ENCODE data around the gene DNAH5. TPM values are rescaled to one million over a fixed set of nuclear protein-coding genes. Genes with fewer than 3 reads are reported as not detected.

The DNAH5 gene
- total and polyA plus RNA-seq, 2 of the 8 experiments (the other 6 are each of a cell fraction or from before 2014, with no cell fraction given): 0.30 to 0.73 TPM

- Histone ChIP-seq H3K23me2 (ENCODE audit: low read depth, low read length) (no peaks in the 10 kb centered on the region), H3K9ac (replicated peaks in 1 of 4; ENCODE audit: extremely low read depth in 1 of 4, low read depth in 3 of 4, low read length in 3 of 4) (no peak overlapping the region), H3K14ac (ENCODE audit: insufficient read length) (no peak overlapping the region), H3K56ac (replicated peaks; ENCODE audit: insufficient read length, low read depth, low read length) (no peak overlapping the region), H3K36me3 (ENCODE audit: control insufficient read depth in 2 of 4, insufficient read depth in 4 of 4, low read length in 3 of 4) (no peaks in the 10 kb centered on the region), H3K4ac (replicated peaks; ENCODE audit: insufficient read length, low read depth, low read length) (no peak overlapping the region), H2BK15ac (ENCODE audit: low read length) (no peak overlapping the region), H2AFZ (ENCODE audit: low read length) (no peak overlapping the region), H2BK12ac (ENCODE audit: low read depth, low read length) (no peak overlapping the region), H3K27me3 (replicated peaks in 1 of 4; ENCODE audit: control insufficient read depth in 3 of 4, extremely low read depth in 1 of 4, insufficient read depth in 3 of 4, low read length in 3 of 4) (no peaks in the 10 kb centered on the region), H3K79me1 (ENCODE audit: low read depth, low read length) (no peaks in the 10 kb centered on the region), H3K79me2 (ENCODE audit: control insufficient read depth in 1 of 2, insufficient read depth in 2 of 2, low read length in 2 of 2) (no peaks in the 10 kb centered on the region), H3K4me2 (ENCODE audit: insufficient read depth in 1 of 2, low read depth in 2 of 2, low read length in 2 of 2) (no peak overlapping the region), H2AK5ac (ENCODE audit: low read depth, low read length) (no peak overlapping the region), H4K5ac (ENCODE audit: insufficient read length, low read depth, low read length) (no peak overlapping the region), H3K18ac (ENCODE audit: extremely low read depth, low read length) (no peak overlapping the region), H4K91ac (replicated peaks; ENCODE audit: insufficient read length, low read length) (no peak overlapping the region), H2BK20ac (ENCODE audit: low read length) (no peak overlapping the region), H4K8ac (ENCODE audit: extremely low read depth, insufficient read depth, low read length) (no peak overlapping the region), H3K23ac (ENCODE audit: insufficient read length) (no peak overlapping the region), H3K9me3 (ENCODE audit: insufficient read depth in 2 of 2, low read depth in 1 of 2, low read length in 1 of 2) (no peaks in the 10 kb centered on the region), H3K4me1 (replicated peaks in 1 of 4; ENCODE audit: control insufficient read depth in 3 of 4, insufficient read depth in 4 of 4, low read length in 3 of 4) (no peaks in the 10 kb centered on the region), H3K4me3 (ENCODE audit: extremely low read depth in 1 of 4, insufficient read depth in 2 of 4, low read depth in 3 of 4, low read length in 4 of 4) (no peak overlapping the region), H3K27ac (ENCODE audit: low read depth, low read length) (no peak overlapping the region), H2BK5ac (ENCODE audit: low read depth, low read length) (no peak overlapping the region), H4K20me1 (replicated peaks in 1 of 2; ENCODE audit: control insufficient read depth in 1 of 2, insufficient read depth in 2 of 2, low read length in 2 of 2) (no peaks in the 10 kb centered on the region), H2BK120ac (replicated peaks; ENCODE audit: low read depth, low read length) (no peak overlapping the region)
- CTCF ChIA-PET (ENCODE audit: partially characterized antibody): interaction anchor here (0.9 kb wide), 1 partner anchor 11 kb away, joined by 3 read pairs; no protein-coding TSS in a partner anchor
- DNase-seq (ENCODE audit: low read depth in 1 of 2, low spot score in 2 of 2) (no peak), FAIRE-seq (no peak)
- 82% methylated on average over 1 of the region's 1 CpG; no CpG with 5 or more reads in 1 of the 2 experiments for WGBS, 2 experiments (ENCODE audit: extremely low coverage in 1 of 2, insufficient coverage in 1 of 2, insufficient read length in 1 of 2, insufficient replicate concordance in 2 of 2, low coverage in 1 of 2, low lambda C conversion rate in 2 of 2, missing lambda C conversion rate in 1 of 2)
- TF ChIP-seq BRCA1 (IDR thresholded peaks at IDR 0.05; ENCODE audit: low read depth, low read length): no peak
- POLR2A ChIA-PET (ENCODE audit: partially characterized antibody): no interaction called here
These were observed 173.4 kb downstream of the DNAH5 start for GRCh38 chr5:13771011-13771571.

Data from H1 (cell line).